WTC11 (cell line): Measurements from ENCODE around the gene TSSK1B. TPM values are rescaled to one million over a fixed set of nuclear protein-coding genes. Genes with fewer than 3 reads are reported as not detected.
"Not testable (repeated sequence)": the region's sequence is repeated elsewhere in the genome, so short reads cannot be mapped to it uniquely, and the experiment has no call there.

ENCODE experiments used
- ATAC-seq: fragments of 200-7000 bp; cut with Tn5 transposase; 2 replicates; pipeline ENCODE4 v1.10.0; 2021; ENCODE audit warnings: mild to moderate bottlenecking, moderate library complexity
- CTCF ChIA-PET: fragments of 300-600 bp; sonication (Branson Sonifier 250); formaldehyde crosslinking; loops from one replicate; lab custom pipeline; 2021; ENCODE audit warnings: antibody characterized with exemption; lab: Charles Lee
- POLR2A ChIA-PET: fragments of 350-600 bp; sonication (Branson Sonifier 250); formaldehyde crosslinking; loops from one replicate; lab custom pipeline; 2021; ENCODE audit warnings: antibody characterized with exemption; lab: Charles Lee
- DNase-seq: peaks from one replicate; pipeline ENCODE4 v3.0.0; 2021; ENCODE audit warnings: low spot score
- H3K27ac Mint-ChIP-seq: 2 replicates; pipeline ENCODE4 v1.8.0; 2021; ENCODE audit warnings: mixed read lengths
- H3K27me3 Mint-ChIP-seq: 2 replicates; pipeline ENCODE4 v1.8.0; 2021; ENCODE audit warnings: low read depth, mild to moderate bottlenecking, moderate library complexity, mixed read lengths
- H3K36me3 Mint-ChIP-seq: 2 replicates; pipeline ENCODE4 v1.8.0; 2021; ENCODE audit warnings: mixed read lengths
- H3K4me1 Mint-ChIP-seq: 2 replicates; pipeline ENCODE4 v1.8.0; 2022; ENCODE audit warnings: mixed read lengths
- H3K4me3 Mint-ChIP-seq: 2 replicates; pipeline ENCODE4 v1.8.0; 2021; ENCODE audit warnings: mild to moderate bottlenecking, moderate library complexity, mixed read lengths
- H3K9me3 Mint-ChIP-seq: 2 replicates; pipeline ENCODE4 v1.8.0; 2021; ENCODE audit warnings: mixed read lengths
- AR ChIP-seq: fragments of 250-450 bp; sonication (Bioruptor Pico); IDR thresholded peaks from 2 replicates; pipeline ENCODE4 v1.9.0; 2021; ENCODE audit warnings: mild to moderate bottlenecking
- CDX4 ChIP-seq: fragments of 250-450 bp; sonication (Bioruptor Pico); IDR thresholded peaks from 2 replicates; pipeline ENCODE4 v1.9.0; 2021; ENCODE audit warnings: moderate library complexity, mild to moderate bottlenecking, inconsistent platforms, borderline replicate concordance
- E2F5 ChIP-seq: sonication (generic); formaldehyde crosslinking; IDR thresholded peaks from 2 replicates; pipeline ENCODE4 v1.8.1; 2022; ENCODE audit warnings: mild to moderate bottlenecking, moderate library complexity, missing genetic modification reagents
- EMX1 ChIP-seq: fragments of 250-450 bp; sonication (Bioruptor Pico); IDR thresholded peaks from 2 replicates; pipeline ENCODE4 v1.8.0; 2021; ENCODE audit warnings: mild to moderate bottlenecking
- ERG ChIP-seq: fragments of 250-450 bp; sonication (Bioruptor Pico); IDR thresholded peaks from 2 replicates; pipeline ENCODE4 v1.8.0; 2021; ENCODE audit warnings: mild to moderate bottlenecking
- ETV6 ChIP-seq: sonication (generic); formaldehyde crosslinking; IDR thresholded peaks from 2 replicates; pipeline ENCODE4 v1.8.1; 2022; ENCODE audit warnings: mild to moderate bottlenecking, missing genetic modification reagents
- GABPB1 ChIP-seq: sonication (generic); formaldehyde crosslinking; IDR thresholded peaks from 2 replicates; pipeline ENCODE4 v1.8.1; 2023; ENCODE audit warnings: mild to moderate bottlenecking, missing genetic modification reagents
- KAT7 ChIP-seq: sonication (generic); formaldehyde crosslinking; IDR thresholded peaks from 2 replicates; pipeline ENCODE4 v1.8.1; 2023; ENCODE audit warnings: missing genetic modification reagents, mild to moderate bottlenecking, borderline replicate concordance
- MXD4 ChIP-seq: fragments of 250-450 bp; sonication (Bioruptor Pico); IDR thresholded peaks from 2 replicates; pipeline ENCODE4 v1.8.0; 2021; ENCODE audit warnings: mild to moderate bottlenecking, moderate library complexity, borderline replicate concordance
- NFE2L1 ChIP-seq: sonication (generic); formaldehyde crosslinking; IDR thresholded peaks from 2 replicates; pipeline ENCODE4 v1.8.1; 2023; ENCODE audit warnings: missing genetic modification reagents
- NFYB ChIP-seq: sonication (generic); formaldehyde crosslinking; conservative IDR thresholded peaks from 2 replicates; pipeline ENCODE4 v1.8.0; 2022; ENCODE audit warnings: low read depth, missing genetic modification reagents
- NR3C1 ChIP-seq: sonication (generic); formaldehyde crosslinking; conservative IDR thresholded peaks from 2 replicates; pipeline ENCODE4 v1.8.1; 2023; ENCODE audit warnings: low read depth, mild to moderate bottlenecking, missing genetic modification reagents
- PRDM15 ChIP-seq: sonication (generic); formaldehyde crosslinking; IDR thresholded peaks from 2 replicates; pipeline ENCODE4 v1.8.0; 2022; ENCODE audit warnings: missing genetic modification reagents
- SP1 ChIP-seq: sonication (generic); formaldehyde crosslinking; conservative IDR thresholded peaks from 2 replicates; pipeline ENCODE4 v1.8.1; 2022; ENCODE audit warnings: missing genetic modification reagents
- TP53 ChIP-seq: sonication (generic); formaldehyde crosslinking; IDR thresholded peaks from 2 replicates; pipeline ENCODE4 v1.8.1; 2023; ENCODE audit warnings: mild to moderate bottlenecking, missing genetic modification reagents
- ZMAT4 ChIP-seq: fragments of 250-450 bp; sonication (Bioruptor Pico); IDR thresholded peaks from 2 replicates; pipeline ENCODE4 v1.9.0; 2021; ENCODE audit warnings: mild to moderate bottlenecking
- ZNF281 ChIP-seq: sonication (generic); formaldehyde crosslinking; IDR thresholded peaks from 2 replicates; pipeline ENCODE4 v1.8.0; 2023; ENCODE audit warnings: mild to moderate bottlenecking, missing genetic modification reagents
- ZNF396 ChIP-seq: fragments of 250-450 bp; sonication (Bioruptor Pico); IDR thresholded peaks from 2 replicates; pipeline ENCODE4 v1.8.0; 2021; ENCODE audit warnings: mild to moderate bottlenecking, moderate library complexity, borderline replicate concordance
- ZNF671 ChIP-seq: fragments of 250-450 bp; sonication (Bioruptor Pico); IDR thresholded peaks from 2 replicates; pipeline ENCODE4 v1.8.0; 2021; ENCODE audit warnings: mild to moderate bottlenecking
- total RNA-seq: library from RNA; stranded (reverse); gene quantifications from 3 replicates; pipeline ENCODE4 v1.2.3, GENCODE V29; 2021

Gene TSSK1B
- total RNA-seq, 1 experiment from 2014 or later, result not detected

GRCh38 chr5:113463032-113463431, 28.2 kb upstream of the TSSK1B start:
- DNase-seq (no peak), ATAC-seq (no peak)
- H3K9me3 Mint-ChIP-seq, result peaks cover 13% of the 10 kb centered on the region
- TF ChIP-seq E2F5 (CRISPR knock-in tag) (no peak), ZNF281 (no peak), ZMAT4 (CRISPR knock-in tag) (no peak), SP1 (CRISPR knock-in tag) (no peak), AR (no peak), EMX1 (CRISPR knock-in tag) (no peak), ZNF671 (CRISPR knock-in tag) (no peak), NFYB (CRISPR knock-in tag) (no peak), NFE2L1 (CRISPR knock-in tag) (no peak)
- H3K27ac Mint-ChIP-seq, result no peak overlapping the region
- no peak overlapping the region for H3K4me3 Mint-ChIP-seq
- ChIA-PET CTCF (interaction anchor here (1.5 kb wide), 1 partner anchor 123 kb away, joined by 3 read pairs; no protein-coding TSS in a partner anchor), POLR2A (interaction anchor here (0.6 kb wide), 1 partner anchor 774 kb away, joined by 3 read pairs; no protein-coding TSS in a partner anchor)
- no peaks in the 10 kb centered on the region for H3K36me3 Mint-ChIP-seq
- H3K4me1 Mint-ChIP-seq, result no peaks in the 10 kb centered on the region
- no peaks in the 10 kb centered on the region for H3K27me3 Mint-ChIP-seq

- H3K4me1 Mint-ChIP-seq, H3K9me3 Mint-ChIP-seq, H3K27me3 Mint-ChIP-seq, H3K36me3 Mint-ChIP-seq, ATAC-seq, DNase-seq, H3K4me3 Mint-ChIP-seq, H3K27ac Mint-ChIP-seq, CTCF ChIA-PET, POLR2A ChIA-PET: not testable (repeated sequence)
Observed at GRCh38 chr5:113457106-113457505, 22.3 kb upstream of the TSSK1B start.

GRCh38 chr5:113452941-113453340, 18.2 kb upstream of the TSSK1B start:
- no peak for DNase-seq
- ChIA-PET POLR2A (interaction anchor here (1.1 kb wide), 1 partner anchor 35 kb away, joined by 3 read pairs; the partner anchor contains the start of gene MCC), CTCF (interaction anchor here (1.2 kb wide), 1 partner anchor 14 kb away, joined by 3 read pairs; no protein-coding TSS in a partner anchor)
- no peak overlapping the region for H3K4me3 Mint-ChIP-seq
- H3K27me3 Mint-ChIP-seq, result no peaks in the 10 kb centered on the region; the same call in 1 of the 2 replicates
- no peak for ATAC-seq
- peaks cover 1% of the 10 kb centered on the region; the same call in 1 of the 2 replicates for H3K9me3 Mint-ChIP-seq
- no peaks in the 10 kb centered on the region for H3K4me1 Mint-ChIP-seq
- H3K36me3 Mint-ChIP-seq, result no peaks in the 10 kb centered on the region
- H3K27ac Mint-ChIP-seq, result no peak overlapping the region
- TF ChIP-seq GABPB1 (no peak), NR3C1 (CRISPR knock-in tag) (no peak), TP53 (CRISPR knock-in tag) (no peak), KAT7 (CRISPR knock-in tag) (no peak), ZNF396 (CRISPR knock-in tag) (no peak), ETV6 (no peak), MXD4 (CRISPR knock-in tag) (no peak), E2F5 (CRISPR knock-in tag) (no peak), PRDM15 (no peak), CDX4 (CRISPR knock-in tag) (no peak), ERG (CRISPR knock-in tag) (no peak)
